GM12865 (cell line): ENCODE results near the gene BBOF1.

Experiments used
- DNase-seq: peaks from one replicate; pipeline ENCODE4 v3.0.0; 2010; ENCODE audit warnings: low read depth
- H3K4me3 ChIP-seq: 2 replicates; pipeline ENCODE4 v1.5.1; 2011; ENCODE audit warnings: mild to moderate bottlenecking, low read depth, low read length, control low read depth
- TF ChIP-seq, protein P1 (sequence below): IDR thresholded peaks from 2 replicates; pipeline ENCODE4 v1.5.1; 2011; ENCODE audit warnings: low read length, control low read depth, low read depth, inconsistent platforms; ENCODE audit not compliant: insufficient read depth; ENCODE audit errors: missing control alignments

Gene BBOF1

GRCh38 chr14:74083161-74083560 lies 64.0 kb downstream of the BBOF1 start:
- no peak for DNase-seq
- no peak overlapping the region for H3K4me3 ChIP-seq

GRCh38 chr14:74083784-74084276 lies 64.7 kb downstream of the BBOF1 start:
- H3K4me3 ChIP-seq = peak overlapping the region; percentile 73
- no peak for DNase-seq
- TF ChIP-seq, protein P1, sequence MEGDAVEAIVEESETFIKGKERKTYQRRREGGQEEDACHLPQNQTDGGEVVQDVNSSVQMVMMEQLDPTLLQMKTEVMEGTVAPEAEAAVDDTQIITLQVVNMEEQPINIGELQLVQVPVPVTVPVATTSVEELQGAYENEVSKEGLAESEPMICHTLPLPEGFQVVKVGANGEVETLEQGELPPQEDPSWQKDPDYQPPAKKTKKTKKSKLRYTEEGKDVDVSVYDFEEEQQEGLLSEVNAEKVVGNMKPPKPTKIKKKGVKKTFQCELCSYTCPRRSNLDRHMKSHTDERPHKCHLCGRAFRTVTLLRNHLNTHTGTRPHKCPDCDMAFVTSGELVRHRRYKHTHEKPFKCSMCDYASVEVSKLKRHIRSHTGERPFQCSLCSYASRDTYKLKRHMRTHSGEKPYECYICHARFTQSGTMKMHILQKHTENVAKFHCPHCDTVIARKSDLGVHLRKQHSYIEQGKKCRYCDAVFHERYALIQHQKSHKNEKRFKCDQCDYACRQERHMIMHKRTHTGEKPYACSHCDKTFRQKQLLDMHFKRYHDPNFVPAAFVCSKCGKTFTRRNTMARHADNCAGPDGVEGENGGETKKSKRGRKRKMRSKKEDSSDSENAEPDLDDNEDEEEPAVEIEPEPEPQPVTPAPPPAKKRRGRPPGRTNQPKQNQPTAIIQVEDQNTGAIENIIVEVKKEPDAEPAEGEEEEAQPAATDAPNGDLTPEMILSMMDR = no peak

More at GRCh38 chr14:74083161-74083560, 64.0 kb downstream of the BBOF1 start:
- TF ChIP-seq, protein P1 = no peak

DNA sequence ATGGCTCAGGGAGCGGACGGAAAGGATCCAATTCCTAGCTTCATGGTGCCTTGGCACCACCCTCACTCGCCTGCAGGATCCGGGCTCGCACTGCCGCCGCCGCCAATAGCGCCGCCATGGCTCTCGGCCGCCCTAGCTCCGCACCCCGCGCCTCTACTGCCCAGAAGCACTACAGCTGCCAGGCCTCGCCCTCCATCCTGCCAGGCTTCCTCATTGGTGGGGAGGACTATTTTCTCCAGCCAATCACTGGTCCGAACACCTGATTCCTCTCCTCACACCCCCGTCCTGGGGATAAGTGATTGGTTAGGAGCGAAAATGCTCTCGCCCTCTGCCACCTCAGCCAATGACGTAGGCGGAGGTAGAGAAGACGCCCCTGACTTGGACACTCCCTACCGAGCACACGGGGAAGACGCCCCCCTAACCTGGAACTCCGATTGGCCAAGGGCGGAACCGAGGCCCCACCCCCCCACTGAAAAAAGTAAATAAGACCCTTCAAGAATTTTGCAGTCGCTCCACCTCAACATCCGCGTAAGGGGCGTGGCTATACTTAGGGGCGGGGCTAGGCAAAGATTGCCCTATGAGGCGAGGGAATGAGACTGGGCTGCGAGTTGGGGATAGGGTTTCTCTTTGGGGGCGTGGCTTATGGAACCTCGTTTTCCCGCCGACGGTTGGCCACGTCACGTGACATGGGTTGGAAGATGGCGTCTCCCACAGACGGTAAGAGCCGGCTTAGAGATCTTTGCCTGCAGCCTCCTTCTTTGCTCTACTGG lies 65.3 kb downstream of the BBOF1 start, which contains the start of the genes ALDH6A1 and LIN52:
Gene ALDH6A1, minus strand, starts transcription at position 177 of the 770 bp plus-strand sequence. Its CDS starts 59 bp downstream, at position 118.
Gene LIN52, plus strand, starts transcription at position 680 of the 770 bp plus-strand sequence. Its CDS starts 19 bp downstream, at position 699.
- peak within 1 kb of the TSS; percentile 73 for H3K4me3 ChIP-seq
- DNase-seq = peak; percentile 100
- TF ChIP-seq, protein P1 = peak; percentile 16

DNA sequence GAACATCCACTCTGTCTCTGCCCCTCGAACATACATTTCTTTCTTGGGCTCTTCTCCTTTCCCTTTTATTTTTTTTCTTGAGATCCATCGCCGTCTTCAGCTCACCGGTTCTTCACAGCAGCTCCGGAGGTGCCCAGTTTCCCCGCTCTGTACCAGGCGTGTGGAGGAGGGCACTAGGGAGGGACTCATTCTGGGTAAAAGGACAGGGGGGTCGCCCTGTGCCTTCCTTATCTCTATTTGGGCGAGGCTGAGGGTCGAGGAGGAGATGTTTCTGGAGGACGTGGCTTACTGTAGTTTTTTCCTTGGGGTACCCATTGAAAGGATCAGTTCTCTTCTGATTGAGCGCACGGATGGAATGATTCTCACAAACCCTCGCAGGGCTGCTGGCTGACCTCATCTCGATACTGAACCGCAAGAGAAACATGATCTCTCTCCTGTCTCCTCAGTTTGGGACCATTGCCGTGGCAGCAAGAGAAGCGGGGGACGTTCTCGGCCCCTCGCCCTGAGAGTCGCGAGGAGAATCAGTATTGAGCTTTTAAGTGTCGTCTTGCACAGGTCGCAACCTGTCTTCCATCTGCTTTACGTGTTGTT lies 66.0 kb downstream of the BBOF1 start:
- TF ChIP-seq, protein P1 = no peak
- H3K4me3 ChIP-seq = peak overlapping the region; percentile 66
- DNase-seq = peak; percentile 69

GRCh38 chr14:74085828-74086227 lies 66.7 kb downstream of the BBOF1 start:
- peak overlapping the region; percentile 66 for H3K4me3 ChIP-seq
- peak; percentile 72 for DNase-seq
- TF ChIP-seq, protein P1 = no peak

- no peak overlapping the region for H3K4me3 ChIP-seq
- TF ChIP-seq, protein P1 = no peak
- peak; percentile 24 for DNase-seq
Observed at GRCh38 chr14:74089251-74090020, 70.3 kb downstream of the BBOF1 start.
